ENCODE data around the gene WDR77.

The WDR77 gene

GRCh38 chr1:111488669-111489068, 39.6 kb upstream of the WDR77 start:
- H3K36me3 ChIP-seq (ENCODE audit: control insufficient read depth in 4 of 4, insufficient read depth in 4 of 4, low read length in 3 of 4): no peaks in the 10 kb centered on the region
- no peaks in the 10 kb centered on the region for H3K27me3 ChIP-seq (replicated peaks in 2 of 5; ENCODE audit: control insufficient read depth in 4 of 5, insufficient read depth in 5 of 5, low read length in 4 of 5)
- H3K9me3 ChIP-seq (ENCODE audit: control extremely low read depth in 1 of 5, control insufficient read depth in 4 of 5, insufficient read depth in 2 of 5, low read depth in 1 of 5, low read length in 4 of 5): no peaks in the 10 kb centered on the region
- 97% methylated on average over 6 of the region's 9 CpGs for WGBS (ENCODE audit: insufficient coverage)
- CTCF ChIA-PET: interaction anchor here (1.1 to 3.7 kb wide), 5 partner anchors 11 to 280 kb away, joined by 3 to 28 read pairs (median 10); no protein-coding TSS in a partner anchor
- no peak overlapping the region for H3K27ac ChIP-seq (ENCODE audit: insufficient read depth in 1 of 2, low read depth in 1 of 2, low read length in 2 of 2, poor library complexity in 1 of 2, severe bottlenecking in 2 of 2)
- peaks cover 0 to 26% (median 8%) of the 10 kb centered on the region in 4 experiments for H3K4me1 ChIP-seq (ENCODE audit: control extremely low read depth in 1 of 4, control insufficient read depth in 4 of 4, insufficient read depth in 4 of 4, low read length in 3 of 4)
- H3K4me3 ChIP-seq (ENCODE audit: control insufficient read depth in 1 of 7, extremely low read depth in 1 of 7, insufficient read depth in 4 of 7, low read depth in 2 of 7, low read length in 6 of 7): no peak overlapping the region
- POLR2A ChIA-PET: no interaction called here
- no peak for DNase-seq

- Histone ChIP-seq H3K27ac (ENCODE audit: insufficient read depth in 1 of 2, low read depth in 1 of 2, low read length in 2 of 2, poor library complexity in 1 of 2, severe bottlenecking in 2 of 2) (no peak overlapping the region), H3K4me3 (ENCODE audit: control insufficient read depth in 1 of 7, extremely low read depth in 1 of 7, insufficient read depth in 4 of 7, low read depth in 2 of 7, low read length in 6 of 7) (no peak overlapping the region), H3K9me3 (ENCODE audit: control extremely low read depth in 1 of 5, control insufficient read depth in 4 of 5, insufficient read depth in 2 of 5, low read depth in 1 of 5, low read length in 4 of 5) (no peaks in the 10 kb centered on the region), H3K4me1 (ENCODE audit: control extremely low read depth in 1 of 4, control insufficient read depth in 4 of 4, insufficient read depth in 4 of 4, low read length in 3 of 4) (peaks cover 0 to 26% (median 8%) of the 10 kb centered on the region in 4 experiments), H3K27me3 (replicated peaks in 2 of 5; ENCODE audit: control insufficient read depth in 4 of 5, insufficient read depth in 5 of 5, low read length in 4 of 5) (no peaks in the 10 kb centered on the region), H3K36me3 (ENCODE audit: control insufficient read depth in 4 of 4, insufficient read depth in 4 of 4, low read length in 3 of 4) (no peaks in the 10 kb centered on the region)
- WGBS (ENCODE audit: insufficient coverage): 98% methylated on average over 6 of the region's 6 CpGs
- ChIA-PET POLR2A (interaction anchor here (0.6 kb wide), 1 partner anchor 284 kb away, joined by 3 read pairs; no protein-coding TSS in a partner anchor), CTCF (interaction anchor here (1.1 to 2.6 kb wide), 3 partner anchors 16 to 233 kb away, joined by 4 to 7 read pairs (median 4); partner anchors contain the start of genes ADORA3 and TMIGD3)
- DNase-seq: no peak
Measured at GRCh38 chr1:111487133-111487532, 38.1 kb upstream of the WDR77 start.

GRCh38 chr1:111486431-111486830, 37.4 kb upstream of the WDR77 start:
- peaks cover 4 to 32% (median 11%) of the 10 kb centered on the region in 4 experiments for H3K4me1 ChIP-seq (ENCODE audit: control extremely low read depth in 1 of 4, control insufficient read depth in 4 of 4, insufficient read depth in 4 of 4, low read length in 3 of 4)
- no peak for DNase-seq
- ChIA-PET POLR2A (no interaction called here), CTCF (interaction anchor here (0.6 to 2.6 kb wide), 7 partner anchors 9 to 266 kb away, joined by 3 to 15 read pairs (median 6); partner anchors contain the start of genes ADORA3 and TMIGD3)
- 100% methylated on average over 5 of the region's 7 CpGs for WGBS (ENCODE audit: insufficient coverage)
- no peaks in the 10 kb centered on the region for H3K9me3 ChIP-seq (ENCODE audit: control extremely low read depth in 1 of 5, control insufficient read depth in 4 of 5, insufficient read depth in 2 of 5, low read depth in 1 of 5, low read length in 4 of 5)
- H3K36me3 ChIP-seq (ENCODE audit: control insufficient read depth in 4 of 4, insufficient read depth in 4 of 4, low read length in 3 of 4): no peaks in the 10 kb centered on the region
- H3K27ac ChIP-seq (ENCODE audit: insufficient read depth in 1 of 2, low read depth in 1 of 2, low read length in 2 of 2, poor library complexity in 1 of 2, severe bottlenecking in 2 of 2): no peak overlapping the region
- no peak overlapping the region for H3K4me3 ChIP-seq (ENCODE audit: control insufficient read depth in 1 of 7, extremely low read depth in 1 of 7, insufficient read depth in 4 of 7, low read depth in 2 of 7, low read length in 6 of 7)
- no peaks in the 10 kb centered on the region for H3K27me3 ChIP-seq (replicated peaks in 2 of 5; ENCODE audit: control insufficient read depth in 4 of 5, insufficient read depth in 5 of 5, low read length in 4 of 5)

DNA sequence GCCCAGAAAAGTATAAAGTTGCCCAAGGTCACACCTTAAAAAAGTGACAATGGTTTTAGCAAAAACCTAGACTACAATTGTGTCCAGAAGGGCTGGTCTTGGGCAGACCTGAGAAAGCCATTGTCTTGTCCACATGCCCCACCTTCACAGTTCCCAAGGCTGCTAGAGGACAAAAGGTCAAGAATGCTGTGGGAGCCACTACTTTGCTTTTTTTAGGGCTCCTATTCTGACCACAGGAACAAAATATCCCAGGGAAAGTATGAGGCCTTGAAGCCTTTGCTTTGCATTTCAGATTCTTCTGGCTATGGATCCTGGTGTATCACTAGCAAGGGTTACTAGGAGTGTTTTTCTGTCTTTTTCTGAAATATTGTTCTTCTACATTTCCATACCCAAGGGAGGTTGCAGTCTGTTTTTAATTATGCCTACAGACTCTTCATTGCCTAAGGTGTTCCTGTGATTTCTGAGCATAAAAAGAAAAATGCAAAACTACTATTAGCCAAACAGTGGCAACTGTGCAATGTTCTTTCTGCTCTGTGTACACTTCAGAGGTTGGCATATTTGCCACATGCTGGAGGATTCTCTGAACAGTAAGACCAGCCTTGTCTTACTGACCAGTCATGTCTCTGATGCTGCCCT, 35.5 kb upstream of the WDR77 start:
- Histone ChIP-seq H3K4me1 (ENCODE audit: control extremely low read depth in 1 of 4, control insufficient read depth in 4 of 4, insufficient read depth in 4 of 4, low read length in 3 of 4) (peaks cover 5 to 34% (median 14%) of the 10 kb centered on the region in 4 experiments), H3K36me3 (ENCODE audit: control insufficient read depth in 4 of 4, insufficient read depth in 4 of 4, low read length in 3 of 4) (no peaks in the 10 kb centered on the region), H3K4me3 (ENCODE audit: control insufficient read depth in 1 of 7, extremely low read depth in 1 of 7, insufficient read depth in 4 of 7, low read depth in 2 of 7, low read length in 6 of 7) (no peak overlapping the region), H3K27me3 (replicated peaks in 2 of 5; ENCODE audit: control insufficient read depth in 4 of 5, insufficient read depth in 5 of 5, low read length in 4 of 5) (no peaks in the 10 kb centered on the region), H3K9me3 (ENCODE audit: control extremely low read depth in 1 of 5, control insufficient read depth in 4 of 5, insufficient read depth in 2 of 5, low read depth in 1 of 5, low read length in 4 of 5) (no peaks in the 10 kb centered on the region), H3K27ac (ENCODE audit: insufficient read depth in 1 of 2, low read depth in 1 of 2, low read length in 2 of 2, poor library complexity in 1 of 2, severe bottlenecking in 2 of 2) (no peak overlapping the region)
- ChIA-PET CTCF (interaction anchor here (0.6 to 8.2 kb wide), 11 partner anchors 8 to 273 kb away, joined by 3 to 79 read pairs (median 4); partner anchors contain the start of genes ADORA3 and TMIGD3), POLR2A (no interaction called here)
- no peak for DNase-seq

GRCh38 chr1:111483876-111484275, 34.8 kb upstream of the WDR77 start:
- Histone ChIP-seq H3K27ac (ENCODE audit: insufficient read depth in 1 of 2, low read depth in 1 of 2, low read length in 2 of 2, poor library complexity in 1 of 2, severe bottlenecking in 2 of 2) (no peak overlapping the region), H3K9me3 (ENCODE audit: control extremely low read depth in 1 of 5, control insufficient read depth in 4 of 5, insufficient read depth in 2 of 5, low read depth in 1 of 5, low read length in 4 of 5) (no peaks in the 10 kb centered on the region), H3K4me3 (ENCODE audit: control insufficient read depth in 1 of 7, extremely low read depth in 1 of 7, insufficient read depth in 4 of 7, low read depth in 2 of 7, low read length in 6 of 7) (no peak overlapping the region), H3K27me3 (replicated peaks in 2 of 5; ENCODE audit: control insufficient read depth in 4 of 5, insufficient read depth in 5 of 5, low read length in 4 of 5) (no peaks in the 10 kb centered on the region), H3K36me3 (ENCODE audit: control insufficient read depth in 4 of 4, insufficient read depth in 4 of 4, low read length in 3 of 4) (no peaks in the 10 kb centered on the region), H3K4me1 (ENCODE audit: control extremely low read depth in 1 of 4, control insufficient read depth in 4 of 4, insufficient read depth in 4 of 4, low read length in 3 of 4) (peaks cover 3 to 27% (median 10%) of the 10 kb centered on the region in 4 experiments)
- DNase-seq: no peak
- CTCF ChIA-PET: interaction anchor here (0.8 to 11.3 kb wide), 5 partner anchors 12 to 273 kb away, joined by 3 to 151 read pairs (median 15); partner anchors contain the start of genes ADORA3 and TMIGD3
- POLR2A ChIA-PET: no interaction called here
- 33% methylated on average over 1 of the region's 2 CpGs for WGBS (ENCODE audit: insufficient coverage)

DNA sequence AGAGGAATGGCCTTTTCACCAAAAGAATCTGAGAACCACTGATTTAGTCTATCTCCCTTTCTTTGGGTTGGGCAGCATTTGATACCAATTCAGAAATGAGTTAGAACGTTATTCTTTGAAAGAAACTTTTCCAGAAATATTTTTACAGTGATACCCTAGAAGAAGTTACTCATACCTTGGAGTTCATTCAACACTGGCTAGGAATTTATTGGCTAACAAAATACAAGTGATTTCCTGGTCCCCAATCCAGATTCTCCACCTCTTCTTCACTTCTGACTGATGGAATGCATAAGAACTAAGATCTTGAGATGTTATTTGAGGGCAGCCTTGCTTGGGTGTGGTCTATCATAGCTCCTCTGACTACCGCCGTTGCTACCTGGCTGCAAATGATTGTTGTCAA, 34.1 kb upstream of the WDR77 start:
- Histone ChIP-seq H3K27me3 (replicated peaks in 2 of 5; ENCODE audit: control insufficient read depth in 4 of 5, insufficient read depth in 5 of 5, low read length in 4 of 5) (no peaks in the 10 kb centered on the region), H3K4me3 (ENCODE audit: control insufficient read depth in 1 of 7, extremely low read depth in 1 of 7, insufficient read depth in 4 of 7, low read depth in 2 of 7, low read length in 6 of 7) (no peak overlapping the region), H3K36me3 (ENCODE audit: control insufficient read depth in 4 of 4, insufficient read depth in 4 of 4, low read length in 3 of 4) (peaks cover 0 to 3% (median 1%) of the 10 kb centered on the region in 4 experiments), H3K27ac (ENCODE audit: insufficient read depth in 1 of 2, low read depth in 1 of 2, low read length in 2 of 2, poor library complexity in 1 of 2, severe bottlenecking in 2 of 2) (no peak overlapping the region), H3K9me3 (ENCODE audit: control extremely low read depth in 1 of 5, control insufficient read depth in 4 of 5, insufficient read depth in 2 of 5, low read depth in 1 of 5, low read length in 4 of 5) (no peaks in the 10 kb centered on the region), H3K4me1 (ENCODE audit: control extremely low read depth in 1 of 4, control insufficient read depth in 4 of 4, insufficient read depth in 4 of 4, low read length in 3 of 4) (peaks cover 2 to 21% (median 10%) of the 10 kb centered on the region in 4 experiments)
- no peak for DNase-seq
- POLR2A ChIA-PET: no interaction called here
- no CpG with 5 or more reads among the region's 3 CpGs for WGBS (ENCODE audit: insufficient coverage)
- CTCF ChIA-PET: interaction anchor here (0.8 to 11.3 kb wide), 12 partner anchors 7 to 284 kb away, joined by 3 to 151 read pairs (median 8); partner anchors contain the start of genes ADORA3 and TMIGD3
